K562 (cell line): Measurements from ENCODE around the gene ARHGAP22. TPM values are rescaled to one million over a fixed set of nuclear protein-coding genes. Genes with fewer than 3 reads are reported as not detected.

Source experiments
- ATAC-seq: fragments of 200-7000 bp; cut with Tn5 transposase; 3 replicates; pipeline ENCODE4 v1.9.1; 2020; ENCODE audit warnings: moderate library complexity
- BruUV-seq: library from RNA; stranded (reverse); fragments of 400-500 nt; replicated peaks from 2 replicates; lab custom pipeline; 2021; lab: Mats Ljungman, UMichigan
- CTCF ChIA-PET: fragments of 300-600 bp; formaldehyde crosslinking; extraction: SDS; loops from one replicate; lab custom pipeline; 2021; ENCODE audit warnings: low intra/inter-chr PET ratio; lab: Yijun Ruan, JAX
- POLR2A ChIA-PET: fragments of 300-600, 350-650 bp; sonication (Branson Sonifier 250); formaldehyde crosslinking; extraction: SDS; loops from one replicate; lab custom pipeline; 2021; ENCODE audit warnings: antibody characterized with exemption, inconsistent platforms; lab: Yijun Ruan, JAX
- DNase-seq, 4 experiments: peaks; one replicate each; pipeline versions ENCODE4 v3.0.0 to v3.0.0-alpha.2; 2011 to 2018; ENCODE audit warnings: low spot score in 3 of 4, mixed read lengths in 3 of 4; ENCODE audit errors: extremely low read depth in 1 of 4
- FAIRE-seq: peaks from 2 replicates; lab custom pipeline; 2011; peaks lifted over from hg19 to GRCh38; lab: Jason Lieb, UNC
- H2AFZ ChIP-seq: 2 replicates; pipeline ENCODE4 v1.6.0; 2011; ENCODE audit warnings: low read depth, low read length, control low read depth, inconsistent platforms
- H3K27ac ChIP-seq: fragments of 200-600 bp; 3 replicates; pipeline ENCODE4 v1.8.0; 2011; ENCODE audit warnings: low read depth, mild to moderate bottlenecking, control low read depth, inconsistent platforms, low read length, moderate library complexity, mixed read lengths; ENCODE audit errors: extremely low read depth
- H3K27me3 ChIP-seq, 2 experiments: fragments of 300-600 bp in 1 of 2; 2 replicates in 1 of 2; 3 replicates in 1 of 2; pipeline versions ENCODE4 v1.6.0 to v1.8.0; 2011; ENCODE audit warnings: inconsistent platforms in 2 of 2, low read length in 2 of 2, mild to moderate bottlenecking in 1 of 2, mixed read lengths in 1 of 2, moderate library complexity in 1 of 2; ENCODE audit not compliant: control insufficient read depth in 2 of 2, insufficient read depth in 2 of 2
- H3K36me3 ChIP-seq: fragments of 300-600 bp; 3 replicates; pipeline ENCODE4 v1.8.0; 2011; ENCODE audit warnings: mild to moderate bottlenecking, low read length, inconsistent platforms; ENCODE audit not compliant: control insufficient read depth, insufficient read depth
- H3K4me1 ChIP-seq, 2 experiments: fragments of 200-600 bp in 1 of 2; replicated peaks in 1 of 2; 2 replicates in 1 of 2; 3 replicates in 1 of 2; pipeline versions ENCODE4 v1.5.1 to v1.8.0; 2011; ENCODE audit warnings: inconsistent platforms in 2 of 2, low read length in 2 of 2, mild to moderate bottlenecking in 1 of 2, mixed read lengths in 1 of 2, moderate library complexity in 1 of 2; ENCODE audit not compliant: control insufficient read depth in 2 of 2, insufficient read depth in 2 of 2
- H3K4me2 ChIP-seq: 2 replicates; pipeline ENCODE4 v1.6.1; 2011; ENCODE audit warnings: low read length, control low read depth, inconsistent platforms, mixed read lengths; ENCODE audit not compliant: insufficient read depth
- H3K4me3 ChIP-seq: fragments of 200-600 bp; sonication (generic), shearing (Covaris generic); 2 replicates; pipeline ENCODE4 v1.5.1; 2016; ENCODE audit warnings: control low read depth, inconsistent platforms
- H3K79me2 ChIP-seq: fragments of 200-600 bp; 3 replicates; pipeline ENCODE4 v1.8.0; 2011; ENCODE audit warnings: low read length, inconsistent platforms; ENCODE audit not compliant: control insufficient read depth, insufficient read depth
- H3K9ac ChIP-seq, 2 experiments: 2 replicates each; pipeline versions ENCODE4 v1.6.0 to v1.6.1; 2011; ENCODE audit warnings: low read depth in 2 of 2, low read length in 2 of 2, control low read depth in 1 of 2, inconsistent platforms in 1 of 2, mild to moderate bottlenecking in 1 of 2, mixed read lengths in 1 of 2; ENCODE audit not compliant: insufficient read depth in 1 of 2
- H3K9me1 ChIP-seq: one replicate; pipeline ENCODE4 v1.6.0; 2011; ENCODE audit warnings: inconsistent platforms, mild to moderate bottlenecking, low read length, moderate library complexity; ENCODE audit not compliant: control insufficient read depth, insufficient read depth
- H3K9me3 ChIP-seq: replicated peaks from 2 replicates; pipeline ENCODE4 v1.5.1; 2011; ENCODE audit warnings: low read depth, low read length, inconsistent platforms; ENCODE audit not compliant: control insufficient read depth, insufficient read depth
- H4K20me1 ChIP-seq: replicated peaks from 2 replicates; pipeline ENCODE4 v1.6.1; 2011; ENCODE audit warnings: low read length, inconsistent platforms, mixed read lengths; ENCODE audit not compliant: control insufficient read depth, insufficient read depth
- BRD9 ChIP-seq: fragments of 450-650 bp; IDR thresholded peaks from 2 replicates; pipeline ENCODE4 v1.6.1; 2018; ENCODE audit warnings: low read depth; ENCODE audit not compliant: partially characterized antibody
- C11orf30 ChIP-seq: fragments of 450-650 bp; IDR thresholded peaks from 2 replicates; pipeline ENCODE4 v1.6.1; 2016; ENCODE audit warnings: low read depth, mild to moderate bottlenecking
- KDM5B ChIP-seq: fragments of 200-600 bp; sonication (generic); IDR thresholded peaks from 2 replicates; pipeline ENCODE4 v1.6.1; 2012; ENCODE audit warnings: low read depth, mild to moderate bottlenecking, moderate library complexity, low read length, control low read depth, inconsistent platforms; ENCODE audit not compliant: insufficient replicate concordance
- LCOR ChIP-seq: sonication (generic); formaldehyde crosslinking; IDR thresholded peaks from 2 replicates; pipeline ENCODE4 v1.8.0; 2022; ENCODE audit warnings: mild to moderate bottlenecking, missing genetic modification reagents
- MAFF ChIP-seq: IDR thresholded peaks from 2 replicates; pipeline ENCODE4 v1.6.1; 2012; ENCODE audit warnings: low read length, improper control_type of control experiment
- MTA1 ChIP-seq: fragments of 450-650 bp; IDR thresholded peaks from 2 replicates; pipeline ENCODE4 v1.6.1; 2017; ENCODE audit warnings: borderline replicate concordance
- NCOR1 ChIP-seq: fragments of 450-650 bp; IDR thresholded peaks from 2 replicates; pipeline ENCODE4 v1.6.1; 2016; ENCODE audit warnings: mild to moderate bottlenecking, moderate library complexity
- NFYB ChIP-seq: IDR thresholded peaks from 2 replicates; pipeline ENCODE4 v1.6.1; 2011; ENCODE audit warnings: mild to moderate bottlenecking, moderate library complexity; ENCODE audit not compliant: insufficient read length; ENCODE audit errors: extremely low read depth
- PCBP2 ChIP-seq: fragments of 200-400 bp; formaldehyde crosslinking; IDR thresholded peaks from 2 replicates; pipeline ENCODE4 v1.6.1; 2018; ENCODE audit warnings: low read length, low read depth, mild to moderate bottlenecking, moderate library complexity; ENCODE audit not compliant: poor library complexity, severe bottlenecking
- SREBF2 ChIP-seq: sonication (generic); formaldehyde crosslinking; IDR thresholded peaks from 2 replicates; pipeline ENCODE4 v1.4.0; 2020; ENCODE audit warnings: mild to moderate bottlenecking, missing genetic modification reagents
- ZNF695 ChIP-seq: fragments of 450-650 bp; formaldehyde crosslinking; IDR thresholded peaks from 2 replicates; pipeline ENCODE4 v1.4.0; 2020; ENCODE audit warnings: mild to moderate bottlenecking, moderate library complexity
- WGBS: fragments of 100-300 bp; shearing (Covaris generic); methylation state at CpG from one replicate; pipeline ENCODE4 v1.1.6; 2016; ENCODE audit warnings: low coverage, mixed read lengths; ENCODE audit not compliant: insufficient coverage; ENCODE audit errors: missing lambda C conversion rate; 5-methylcytosine and 5-hydroxymethylcytosine counted together
- in situ Hi-C: fragments of 300-500 bp; cut with MboI; formaldehyde crosslinking; loops from 4 replicates; pipeline ENCODE4 v1.15.0; 2018; ENCODE audit warnings: inconsistent platforms, mixed read lengths
- intact Hi-C: fragments of 100-400 bp; cut with micrococcal nuclease; formaldehyde crosslinking; loops from 2 replicates; pipeline ENCODE4 v1.14.2; 2022
- polyA plus RNA-seq, 8 experiments: library from polyadenylated mRNA; depleted of rRNA in 4 of 8; stranded (reverse) in 5 of 8; unstranded in 3 of 8; fragments of >200 nt; fragmentation: Nextera tagmentation in 2 of 8; fragmentation: Illumina TruSeq in 1 of 8; extraction: Ambion mirVana in 2 of 8; extraction: Trizol in 1 of 8; gene quantifications; 2 replicates each; pipeline versions ENCODE4 v1.2.1 to v1.2.3, GENCODE V29; 2011 to 2014; ENCODE audit warnings: inconsistent platforms in 1 of 8, missing spikeins in 1 of 8
- total RNA-seq, 7 experiments: library from RNA; depleted of rRNA in 6 of 7; stranded (reverse); fragments of >200 nt in 6 of 7; fragmentation: Illumina TruSeq in 2 of 7; extraction: Trizol in 2 of 7; gene quantifications; 2 replicates each; pipeline versions ENCODE4 v1.2.1 to v1.2.3, GENCODE V29; 2011 to 2021; ENCODE audit warnings: low replicate concordance in 1 of 7
- TF ChIP-seq, protein P1 (sequence below): fragments of 250-450 bp; sonication (Bioruptor Pico); IDR thresholded peaks from 2 replicates; pipeline ENCODE4 v1.5.0; 2022; ENCODE audit warnings: mild to moderate bottlenecking
- TF ChIP-seq, protein P2 (sequence below): fragments of 450-650 bp; IDR thresholded peaks from 2 replicates; pipeline ENCODE4 v1.6.1; 2016
- TF ChIP-seq, protein P3 (sequence below), 2 experiments: IDR thresholded peaks; 2 replicates each; pipeline ENCODE4 v1.6.1; 2012; ENCODE audit warnings: improper control_type of control experiment in 2 of 2, low read depth in 2 of 2, low read length in 2 of 2, borderline replicate concordance in 1 of 2
- TF ChIP-seq, protein P4 (sequence below): fragments of 450-650 bp; formaldehyde crosslinking; IDR thresholded peaks from 2 replicates; pipeline ENCODE4 v1.4.0; 2020; ENCODE audit warnings: mild to moderate bottlenecking, moderate library complexity

Gene ARHGAP22
- total and polyA plus RNA-seq, 9 of the 15 experiments (the other 6 are each of a cell fraction or from before 2014, with no cell fraction given): 1.3 to 28.1 (median 12.7) TPM

DNA sequence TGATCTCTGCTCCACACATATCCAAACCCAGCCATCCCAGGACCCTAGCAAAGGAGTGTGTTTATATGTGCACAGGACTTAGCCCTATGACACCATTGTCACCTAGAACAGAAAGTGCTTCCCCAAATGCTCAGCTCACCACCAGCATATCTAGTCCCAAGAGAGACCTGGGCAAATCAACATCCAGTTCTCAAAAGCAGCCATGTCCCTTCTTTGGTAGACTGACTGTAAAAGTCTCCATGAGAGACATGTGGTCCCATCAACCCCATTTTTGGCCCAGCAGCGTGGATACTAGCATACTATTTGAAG lies 20.9 kb upstream of the ARHGAP22 start:
- Histone ChIP-seq H3K9ac (no peak overlapping the region), H3K27me3 (peaks cover 0 to 16% of the 10 kb centered on the region in 2 experiments; a peak in 2 of 5 replicates)
- TF ChIP-seq KDM5B (no peak), BRD9 (no peak), SREBF2 (no peak), PCBP2 (no peak), NCOR1 (no peak), NFYB (no peak), MTA1 (no peak), ZNF695 (CRISPR knock-in tag) (no peak), C11orf30 (no peak), MAFF (no peak), LCOR (CRISPR knock-in tag) (no peak)
- TF ChIP-seq, protein P1, sequence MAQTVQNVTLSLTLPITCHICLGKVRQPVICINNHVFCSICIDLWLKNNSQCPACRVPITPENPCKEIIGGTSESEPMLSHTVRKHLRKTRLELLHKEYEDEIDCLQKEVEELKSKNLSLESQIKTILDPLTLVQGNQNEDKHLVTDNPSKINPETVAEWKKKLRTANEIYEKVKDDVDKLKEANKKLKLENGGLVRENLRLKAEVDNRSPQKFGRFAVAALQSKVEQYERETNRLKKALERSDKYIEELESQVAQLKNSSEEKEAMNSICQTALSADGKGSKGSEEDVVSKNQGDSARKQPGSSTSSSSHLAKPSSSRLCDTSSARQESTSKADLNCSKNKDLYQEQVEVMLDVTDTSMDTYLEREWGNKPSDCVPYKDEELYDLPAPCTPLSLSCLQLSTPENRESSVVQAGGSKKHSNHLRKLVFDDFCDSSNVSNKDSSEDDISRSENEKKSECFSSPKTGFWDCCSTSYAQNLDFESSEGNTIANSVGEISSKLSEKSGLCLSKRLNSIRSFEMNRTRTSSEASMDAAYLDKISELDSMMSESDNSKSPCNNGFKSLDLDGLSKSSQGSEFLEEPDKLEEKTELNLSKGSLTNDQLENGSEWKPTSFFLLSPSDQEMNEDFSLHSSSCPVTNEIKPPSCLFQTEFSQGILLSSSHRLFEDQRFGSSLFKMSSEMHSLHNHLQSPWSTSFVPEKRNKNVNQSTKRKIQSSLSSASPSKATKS (CRISPR knock-in tag): no peak
- TF ChIP-seq, protein P2, sequence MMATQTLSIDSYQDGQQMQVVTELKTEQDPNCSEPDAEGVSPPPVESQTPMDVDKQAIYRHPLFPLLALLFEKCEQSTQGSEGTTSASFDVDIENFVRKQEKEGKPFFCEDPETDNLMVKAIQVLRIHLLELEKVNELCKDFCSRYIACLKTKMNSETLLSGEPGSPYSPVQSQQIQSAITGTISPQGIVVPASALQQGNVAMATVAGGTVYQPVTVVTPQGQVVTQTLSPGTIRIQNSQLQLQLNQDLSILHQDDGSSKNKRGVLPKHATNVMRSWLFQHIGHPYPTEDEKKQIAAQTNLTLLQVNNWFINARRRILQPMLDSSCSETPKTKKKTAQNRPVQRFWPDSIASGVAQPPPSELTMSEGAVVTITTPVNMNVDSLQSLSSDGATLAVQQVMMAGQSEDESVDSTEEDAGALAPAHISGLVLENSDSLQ: no peak
- TF ChIP-seq, protein P3, sequence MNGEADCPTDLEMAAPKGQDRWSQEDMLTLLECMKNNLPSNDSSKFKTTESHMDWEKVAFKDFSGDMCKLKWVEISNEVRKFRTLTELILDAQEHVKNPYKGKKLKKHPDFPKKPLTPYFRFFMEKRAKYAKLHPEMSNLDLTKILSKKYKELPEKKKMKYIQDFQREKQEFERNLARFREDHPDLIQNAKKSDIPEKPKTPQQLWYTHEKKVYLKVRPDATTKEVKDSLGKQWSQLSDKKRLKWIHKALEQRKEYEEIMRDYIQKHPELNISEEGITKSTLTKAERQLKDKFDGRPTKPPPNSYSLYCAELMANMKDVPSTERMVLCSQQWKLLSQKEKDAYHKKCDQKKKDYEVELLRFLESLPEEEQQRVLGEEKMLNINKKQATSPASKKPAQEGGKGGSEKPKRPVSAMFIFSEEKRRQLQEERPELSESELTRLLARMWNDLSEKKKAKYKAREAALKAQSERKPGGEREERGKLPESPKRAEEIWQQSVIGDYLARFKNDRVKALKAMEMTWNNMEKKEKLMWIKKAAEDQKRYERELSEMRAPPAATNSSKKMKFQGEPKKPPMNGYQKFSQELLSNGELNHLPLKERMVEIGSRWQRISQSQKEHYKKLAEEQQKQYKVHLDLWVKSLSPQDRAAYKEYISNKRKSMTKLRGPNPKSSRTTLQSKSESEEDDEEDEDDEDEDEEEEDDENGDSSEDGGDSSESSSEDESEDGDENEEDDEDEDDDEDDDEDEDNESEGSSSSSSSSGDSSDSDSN (IDR thresholded peaks at IDR 0.05; ENCODE audit: borderline replicate concordance in 1 of 2, low read depth in 2 of 2, low read length in 2 of 2): no peak
- TF ChIP-seq, protein P4, sequence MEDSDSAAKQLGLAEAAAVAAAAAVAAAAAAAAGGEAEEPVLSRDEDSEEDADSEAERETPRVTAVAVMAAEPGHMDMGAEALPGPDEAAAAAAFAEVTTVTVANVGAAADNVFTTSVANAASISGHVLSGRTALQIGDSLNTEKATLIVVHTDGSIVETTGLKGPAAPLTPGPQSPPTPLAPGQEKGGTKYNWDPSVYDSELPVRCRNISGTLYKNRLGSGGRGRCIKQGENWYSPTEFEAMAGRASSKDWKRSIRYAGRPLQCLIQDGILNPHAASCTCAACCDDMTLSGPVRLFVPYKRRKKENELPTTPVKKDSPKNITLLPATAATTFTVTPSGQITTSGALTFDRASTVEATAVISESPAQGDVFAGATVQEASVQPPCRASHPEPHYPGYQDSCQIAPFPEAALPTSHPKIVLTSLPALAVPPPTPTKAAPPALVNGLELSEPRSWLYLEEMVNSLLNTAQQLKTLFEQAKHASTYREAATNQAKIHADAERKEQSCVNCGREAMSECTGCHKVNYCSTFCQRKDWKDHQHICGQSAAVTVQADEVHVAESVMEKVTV: no peak
- TF ChIP-seq, all 486 proteins: peak for 0
- no peaks in the 10 kb centered on the region for H3K4me1 ChIP-seq
- no peaks in the 10 kb centered on the region for H4K20me1 ChIP-seq
- intact Hi-C loops: no loop called here
- no peak overlapping the region for H3K27ac ChIP-seq
- no peak overlapping the region for H2AFZ ChIP-seq
- no TSS peak for BruUV-seq
- ATAC-seq: no peak
- H3K36me3 ChIP-seq: no peaks in the 10 kb centered on the region
- ChIA-PET POLR2A (interaction anchor here (1.1 to 1.7 kb wide), 2 partner anchors 11 to 18 kb away, joined by 4 read pairs; no protein-coding TSS in a partner anchor), CTCF (no interaction called here)
- no peak for DNase-seq
- FAIRE-seq: no peak
- no peak overlapping the region for H3K4me2 ChIP-seq
- 0% methylated on average over 1 of the region's 1 CpG for WGBS
- in situ Hi-C loops: no loop called here
- H3K79me2 ChIP-seq: no peaks in the 10 kb centered on the region
- no peak overlapping the region for H3K4me3 ChIP-seq
- no peaks in the 10 kb centered on the region for H3K9me1 ChIP-seq
- H3K9me3 ChIP-seq: no peaks in the 10 kb centered on the region
